Stimulated activated memory B cell treated with anti-CD40 and anti-IgM and Interleukin-4, amounts not matched to agents 10 μg/mL and 1 μg/mL and 100 μg/mL, for 72 hours (primary cell): ENCODE measurements around the gene RAB44.

Experiments
- ATAC-seq: fragments of 150-1000 bp; cut with Tn5 transposase; 2 replicates; pipeline ENCODE4 v1.10.0; 2021
- H3K27ac Mint-ChIP-seq: one replicate; pipeline ENCODE4 v1.8.0; 2022; ENCODE audit warnings: mild to moderate bottlenecking, mixed read lengths
- H3K27me3 Mint-ChIP-seq: one replicate; pipeline ENCODE4 v1.8.0; 2022; ENCODE audit warnings: mixed read lengths
- H3K36me3 Mint-ChIP-seq: one replicate; pipeline ENCODE4 v1.8.0; 2022; ENCODE audit warnings: mixed read lengths
- H3K4me1 Mint-ChIP-seq: one replicate; pipeline ENCODE4 v1.8.0; 2022; ENCODE audit warnings: mixed read lengths
- H3K4me3 Mint-ChIP-seq: one replicate; pipeline ENCODE4 v1.8.0; 2022; ENCODE audit warnings: mild to moderate bottlenecking, moderate library complexity, mixed read lengths
- H3K9me3 Mint-ChIP-seq: one replicate; pipeline ENCODE4 v1.8.0; 2022; ENCODE audit warnings: mixed read lengths

RAB44 gene

DNA sequence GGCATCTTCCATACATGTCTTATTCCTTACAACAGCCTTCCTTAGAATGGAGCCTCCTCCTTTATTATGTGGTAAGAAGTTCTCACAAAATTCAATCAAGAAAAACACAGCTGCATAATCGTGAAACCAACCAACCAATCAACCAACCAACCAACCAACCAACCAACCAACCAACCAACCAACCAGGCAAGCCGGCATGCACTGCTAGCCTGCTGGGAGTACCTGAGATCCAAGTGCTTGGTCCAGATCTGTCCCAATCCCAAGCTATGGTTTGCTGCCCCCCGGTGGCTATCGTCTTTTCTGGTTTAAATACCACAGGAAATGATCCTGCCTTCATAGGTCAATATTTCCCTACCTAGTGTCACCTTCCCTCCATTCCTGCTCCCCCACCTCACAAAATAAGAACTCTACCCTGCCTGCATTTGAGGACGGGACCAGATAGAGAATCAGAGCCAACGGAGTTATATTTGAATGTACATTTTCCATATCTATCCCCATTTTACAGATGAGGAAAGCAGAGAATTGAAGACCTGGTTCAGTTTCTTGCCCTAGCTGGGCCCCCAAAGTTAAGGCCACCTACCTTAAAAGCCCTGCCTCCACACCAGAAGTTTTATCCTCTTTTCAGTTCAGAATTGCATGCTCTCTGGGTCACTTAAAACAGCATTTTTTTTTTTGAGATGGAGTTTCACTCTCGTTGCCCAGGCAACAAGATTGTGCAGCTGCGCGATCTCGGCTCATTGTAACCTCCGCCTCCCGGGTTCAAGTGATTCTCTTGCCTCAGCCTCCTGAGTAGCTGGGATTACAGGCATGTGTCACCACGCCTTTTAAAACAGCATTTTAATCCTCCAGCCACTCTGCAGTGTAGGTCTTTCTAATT is 27.1 kb downstream of the RAB44 start:
- no peaks in the 10 kb centered on the region for H3K36me3 Mint-ChIP-seq
- H3K9me3 Mint-ChIP-seq, result peaks cover 3% of the 10 kb centered on the region
- no peak for ATAC-seq
- H3K4me3 Mint-ChIP-seq, result no peak overlapping the region
- H3K27ac Mint-ChIP-seq, result peak overlapping the region; percentile 46
- H3K27me3 Mint-ChIP-seq, result no peaks in the 10 kb centered on the region
- peaks cover 69% of the 10 kb centered on the region for H3K4me1 Mint-ChIP-seq

DNA sequence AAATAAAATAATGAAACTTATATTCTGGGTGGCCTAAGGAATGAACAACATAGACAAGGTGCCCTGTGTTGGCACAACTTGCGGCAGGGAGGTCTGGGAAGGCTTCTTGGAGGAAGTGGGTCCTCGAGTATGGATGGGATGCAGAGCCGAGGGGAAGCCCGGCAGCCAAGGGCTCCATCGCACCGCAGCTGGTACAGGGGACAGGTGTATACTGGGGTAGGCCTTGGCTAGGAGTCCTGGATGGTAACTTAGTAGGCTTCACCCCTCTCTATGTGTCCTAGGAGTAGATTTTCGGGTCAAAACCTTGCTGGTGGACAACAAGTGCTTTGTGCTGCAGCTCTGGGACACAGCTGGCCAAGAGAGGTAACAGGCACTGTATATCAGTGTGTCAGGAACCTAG is 28.0 kb downstream of the RAB44 start:
- no peak overlapping the region for H3K4me3 Mint-ChIP-seq
- H3K4me1 Mint-ChIP-seq, result peaks cover 61% of the 10 kb centered on the region
- H3K36me3 Mint-ChIP-seq, result no peaks in the 10 kb centered on the region
- H3K27ac Mint-ChIP-seq, result peak overlapping the region; percentile 46
- ATAC-seq, result no peak
- H3K9me3 Mint-ChIP-seq, result peaks cover 3% of the 10 kb centered on the region
- no peaks in the 10 kb centered on the region for H3K27me3 Mint-ChIP-seq

DNA sequence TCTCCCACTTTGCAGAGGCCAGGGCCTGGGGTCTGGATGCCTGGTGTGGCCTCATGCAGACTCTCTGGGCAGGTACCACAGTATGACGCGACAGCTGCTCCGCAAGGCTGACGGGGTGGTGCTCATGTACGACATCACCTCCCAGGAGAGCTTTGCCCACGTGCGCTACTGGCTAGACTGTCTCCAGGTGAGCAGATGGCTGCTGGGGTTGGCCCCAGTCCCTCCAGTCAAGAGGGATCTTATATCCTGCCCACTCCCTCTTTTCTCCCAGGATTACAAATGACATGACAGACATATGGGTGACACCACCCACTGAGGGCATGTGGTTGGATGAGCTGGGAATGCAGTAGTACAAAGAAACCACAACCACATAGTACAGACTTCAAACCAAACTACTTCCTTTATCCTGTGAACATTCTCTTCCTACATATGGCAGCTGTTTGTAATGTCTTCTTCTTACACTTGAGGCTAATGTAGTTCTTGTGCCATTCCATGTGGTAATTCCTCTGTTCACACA is 29.9 kb downstream of the RAB44 start:
- H3K4me3 Mint-ChIP-seq, result no peak overlapping the region
- no peaks in the 10 kb centered on the region for H3K27me3 Mint-ChIP-seq
- peaks cover 62% of the 10 kb centered on the region for H3K4me1 Mint-ChIP-seq
- no peaks in the 10 kb centered on the region for H3K36me3 Mint-ChIP-seq
- peaks cover 3% of the 10 kb centered on the region for H3K9me3 Mint-ChIP-seq
- ATAC-seq, result no peak
- H3K27ac Mint-ChIP-seq, result peak overlapping the region; percentile 46

DNA sequence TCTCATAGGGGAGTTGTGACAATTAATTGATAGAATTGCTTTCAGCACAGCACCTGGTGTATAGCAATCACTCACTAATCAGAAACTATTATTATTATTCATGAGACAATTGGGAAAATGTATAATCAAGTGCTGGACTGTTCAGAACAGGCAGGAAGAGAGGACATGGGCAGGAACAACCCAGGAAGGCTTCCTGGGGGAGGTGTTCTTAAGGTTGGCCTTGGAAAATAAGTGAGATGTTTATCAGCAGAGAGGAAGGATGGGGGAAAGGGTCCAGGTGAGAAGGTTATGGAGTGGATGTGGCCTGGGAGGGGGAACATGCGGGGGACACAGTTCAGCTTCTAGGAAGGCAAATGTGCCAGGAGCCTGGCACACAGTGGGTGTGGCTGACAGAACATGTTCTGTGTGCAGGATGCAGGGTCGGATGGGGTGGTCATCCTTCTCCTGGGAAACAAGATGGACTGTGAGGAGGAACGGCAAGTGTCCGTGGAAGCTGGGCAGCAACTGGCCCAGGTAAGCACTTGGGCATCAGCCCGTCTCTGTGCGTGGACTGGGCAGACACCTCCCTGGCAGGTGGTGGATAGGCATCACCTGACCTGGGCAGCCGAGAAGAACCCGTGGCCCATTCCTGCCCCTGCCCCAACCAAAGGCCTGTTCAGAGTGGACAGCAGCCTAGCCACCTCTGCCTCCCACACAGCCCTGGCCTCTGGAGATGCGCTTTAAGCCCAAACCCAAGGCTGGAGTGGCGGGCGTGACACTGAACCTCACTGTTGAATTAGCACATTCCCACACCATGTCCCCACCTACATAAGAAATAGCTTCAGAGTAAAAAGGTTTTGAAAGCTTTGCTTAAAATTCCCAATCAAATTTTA is 30.9 kb downstream of the RAB44 start:
- Mint-ChIP-seq H3K27ac (peak overlapping the region; percentile 46), H3K4me3 (no peak overlapping the region), H3K36me3 (no peaks in the 10 kb centered on the region), H3K27me3 (no peaks in the 10 kb centered on the region), H3K9me3 (peaks cover 3% of the 10 kb centered on the region), H3K4me1 (peaks cover 67% of the 10 kb centered on the region)
- ATAC-seq, result no peak

DNA sequence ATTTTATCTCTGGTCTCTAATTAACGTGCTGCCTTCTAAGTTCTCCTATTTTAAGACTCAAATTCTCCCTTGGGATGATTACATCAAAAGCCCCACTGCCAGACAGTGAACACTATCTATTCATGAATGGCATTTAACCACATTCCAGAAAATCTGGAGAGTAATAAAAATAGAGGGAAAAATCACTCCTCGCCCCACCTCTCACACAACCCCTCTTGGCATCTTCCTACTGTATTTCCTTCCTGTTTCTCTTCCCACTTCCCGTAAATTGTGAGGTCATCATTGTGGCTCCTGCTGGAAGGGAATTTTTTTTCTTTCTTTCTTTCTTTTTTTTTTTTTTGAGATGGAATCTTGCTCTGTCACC is 31.5 kb downstream of the RAB44 start:
- H3K27ac Mint-ChIP-seq, result peak overlapping the region; percentile 31
- peaks cover 3% of the 10 kb centered on the region for H3K9me3 Mint-ChIP-seq
- no peak overlapping the region for H3K4me3 Mint-ChIP-seq
- no peak for ATAC-seq
- peaks cover 71% of the 10 kb centered on the region for H3K4me1 Mint-ChIP-seq
- no peaks in the 10 kb centered on the region for H3K27me3 Mint-ChIP-seq
- H3K36me3 Mint-ChIP-seq, result no peaks in the 10 kb centered on the region

DNA sequence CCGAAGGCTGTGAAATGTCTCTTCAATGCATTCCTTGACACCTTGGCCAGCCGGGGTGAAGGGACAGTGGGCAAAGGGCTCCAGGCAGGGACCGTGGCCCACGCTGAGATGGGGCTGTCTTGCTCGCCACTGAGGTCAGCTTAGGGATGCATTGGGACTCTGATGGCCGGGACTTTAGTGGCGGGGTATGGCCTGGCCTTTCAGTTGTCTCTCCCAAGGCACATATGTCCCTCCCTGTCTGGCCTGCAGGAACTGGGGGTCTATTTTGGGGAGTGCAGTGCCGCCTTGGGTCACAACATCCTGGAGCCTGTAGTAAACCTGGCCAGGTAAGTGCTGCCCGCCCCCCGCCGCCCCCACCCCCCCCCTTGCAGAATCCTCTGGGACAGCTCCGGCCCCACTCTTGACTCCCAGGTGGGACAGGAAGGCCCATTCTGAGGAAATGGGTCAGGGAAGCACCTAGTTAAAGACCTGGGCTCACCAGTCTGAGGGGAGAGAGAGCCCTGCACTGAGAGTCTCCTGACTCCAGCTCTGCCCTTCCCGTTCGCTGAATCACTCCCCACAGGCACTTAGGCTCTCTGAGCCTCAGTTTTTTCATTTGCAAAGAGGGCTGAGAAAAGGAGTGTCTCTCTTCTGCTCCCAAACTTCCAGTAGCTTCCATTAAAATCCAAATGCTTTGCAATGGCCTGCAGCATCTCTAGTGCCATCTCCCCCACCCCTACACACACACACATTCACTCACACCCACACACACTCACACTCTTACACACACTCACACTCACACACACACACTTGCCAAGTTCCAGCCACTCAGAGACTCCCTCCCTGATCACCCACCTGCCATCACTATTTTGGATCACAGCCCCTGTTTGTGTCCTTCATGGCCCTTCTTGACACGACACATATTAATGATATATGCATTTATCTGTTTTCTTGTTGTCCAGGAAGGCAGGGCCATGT is 33.1 kb downstream of the RAB44 start:
- H3K27me3 Mint-ChIP-seq, result no peaks in the 10 kb centered on the region
- H3K4me3 Mint-ChIP-seq, result no peak overlapping the region
- H3K27ac Mint-ChIP-seq, result peak overlapping the region; percentile 3
- ATAC-seq, result no peak
- H3K4me1 Mint-ChIP-seq, result peaks cover 67% of the 10 kb centered on the region
- H3K36me3 Mint-ChIP-seq, result no peaks in the 10 kb centered on the region
- peaks cover 3% of the 10 kb centered on the region for H3K9me3 Mint-ChIP-seq

DNA sequence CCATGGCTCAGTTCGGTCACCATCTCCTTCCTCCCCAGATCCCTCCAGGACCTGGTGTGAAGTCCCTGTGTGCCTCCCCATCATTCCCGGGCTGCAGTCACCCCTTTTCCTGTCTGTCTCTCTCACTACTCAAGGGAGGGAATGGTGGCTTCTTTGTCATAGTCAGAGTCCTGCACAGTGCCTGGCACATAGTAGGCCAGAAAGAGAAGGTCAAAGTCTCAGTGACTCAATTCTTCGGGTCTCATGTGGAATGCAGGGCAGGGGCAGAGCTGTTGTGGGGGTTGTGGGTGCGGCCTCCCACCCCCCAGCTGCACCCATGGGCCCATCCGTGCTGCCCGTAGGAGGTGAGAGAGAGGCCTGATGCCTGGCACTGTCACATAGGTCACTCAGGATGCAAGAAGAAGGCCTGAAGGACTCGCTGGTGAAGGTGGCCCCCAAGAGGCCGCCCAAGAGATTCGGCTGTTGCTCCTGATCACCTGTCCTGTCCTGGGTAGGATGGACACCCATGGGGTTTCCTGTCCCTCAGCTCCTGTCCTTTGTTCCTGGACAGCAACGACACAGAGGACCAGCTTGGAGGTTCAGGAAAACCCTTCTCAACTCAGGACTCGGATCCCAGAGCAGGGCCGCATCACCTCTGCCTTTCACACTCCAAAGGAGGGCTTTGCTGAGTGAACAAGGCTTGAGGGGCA is 34.1 kb downstream of the RAB44 start:
- no peak for ATAC-seq
- peaks cover 3% of the 10 kb centered on the region for H3K9me3 Mint-ChIP-seq
- peaks cover 56% of the 10 kb centered on the region for H3K4me1 Mint-ChIP-seq
- H3K4me3 Mint-ChIP-seq, result no peak overlapping the region
- no peaks in the 10 kb centered on the region for H3K36me3 Mint-ChIP-seq
- H3K27me3 Mint-ChIP-seq, result no peaks in the 10 kb centered on the region
- H3K27ac Mint-ChIP-seq, result peak overlapping the region; percentile 3

DNA sequence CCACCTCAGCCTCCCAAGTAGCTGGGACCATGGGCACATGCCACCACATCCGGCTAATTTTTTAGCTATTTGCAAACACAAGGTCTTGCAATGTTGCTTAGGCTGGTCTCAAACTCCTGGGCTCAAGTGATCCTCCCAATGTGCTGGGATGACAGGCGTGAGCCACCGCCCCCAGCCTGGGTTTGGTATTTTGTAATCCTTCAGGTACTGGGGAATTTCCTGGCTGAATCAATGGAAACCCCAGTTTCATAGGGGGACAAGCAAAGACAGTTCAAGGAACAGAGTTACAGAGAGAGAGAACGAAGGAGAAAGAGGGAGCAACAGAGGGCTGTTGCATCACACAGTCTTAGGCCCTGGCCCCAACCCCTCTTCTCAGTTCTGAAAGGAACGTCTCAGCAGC is 35.7 kb downstream of the RAB44 start:
- no peaks in the 10 kb centered on the region for H3K27me3 Mint-ChIP-seq
- peak overlapping the region; percentile 60 for H3K27ac Mint-ChIP-seq
- peaks cover 55% of the 10 kb centered on the region for H3K4me1 Mint-ChIP-seq
- no peak for ATAC-seq
- H3K9me3 Mint-ChIP-seq, result no peaks in the 10 kb centered on the region
- no peak overlapping the region for H3K4me3 Mint-ChIP-seq
- H3K36me3 Mint-ChIP-seq, result no peaks in the 10 kb centered on the region

DNA sequence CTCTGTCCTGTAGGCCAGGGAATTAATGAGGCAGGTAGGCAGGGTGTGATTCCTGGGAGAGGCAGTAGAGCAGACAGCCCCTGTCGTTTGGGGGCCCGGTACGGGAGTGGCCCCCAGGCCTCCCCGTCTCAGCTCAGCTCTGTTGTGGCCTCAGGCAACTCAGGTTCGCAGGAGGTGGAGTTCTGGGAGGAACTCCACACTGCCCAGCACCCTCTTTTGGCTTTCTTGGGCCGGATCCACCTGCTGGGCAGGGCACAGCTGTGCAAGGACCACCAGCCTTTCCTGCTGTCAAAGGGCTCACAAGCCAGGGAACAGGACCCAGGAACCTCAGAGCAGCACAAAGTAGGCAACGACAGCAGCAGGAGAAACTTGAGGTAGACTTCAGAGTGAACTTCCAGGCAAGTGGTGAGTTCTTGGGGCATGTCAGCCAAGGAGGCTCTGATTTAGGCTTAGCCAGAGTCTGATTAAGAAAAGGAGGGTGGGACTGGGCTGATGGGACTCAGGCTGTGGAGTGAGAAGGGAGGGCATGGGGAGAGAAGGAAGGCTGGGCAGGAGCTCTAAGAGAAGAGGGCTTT is 36.9 kb downstream of the RAB44 start:
- no peaks in the 10 kb centered on the region for H3K36me3 Mint-ChIP-seq
- no peaks in the 10 kb centered on the region for H3K27me3 Mint-ChIP-seq
- H3K27ac Mint-ChIP-seq, result peak overlapping the region; percentile 60
- ATAC-seq, result no peak
- no peaks in the 10 kb centered on the region for H3K9me3 Mint-ChIP-seq
- peak overlapping the region; percentile 40 for H3K4me3 Mint-ChIP-seq
- peaks cover 49% of the 10 kb centered on the region for H3K4me1 Mint-ChIP-seq

DNA sequence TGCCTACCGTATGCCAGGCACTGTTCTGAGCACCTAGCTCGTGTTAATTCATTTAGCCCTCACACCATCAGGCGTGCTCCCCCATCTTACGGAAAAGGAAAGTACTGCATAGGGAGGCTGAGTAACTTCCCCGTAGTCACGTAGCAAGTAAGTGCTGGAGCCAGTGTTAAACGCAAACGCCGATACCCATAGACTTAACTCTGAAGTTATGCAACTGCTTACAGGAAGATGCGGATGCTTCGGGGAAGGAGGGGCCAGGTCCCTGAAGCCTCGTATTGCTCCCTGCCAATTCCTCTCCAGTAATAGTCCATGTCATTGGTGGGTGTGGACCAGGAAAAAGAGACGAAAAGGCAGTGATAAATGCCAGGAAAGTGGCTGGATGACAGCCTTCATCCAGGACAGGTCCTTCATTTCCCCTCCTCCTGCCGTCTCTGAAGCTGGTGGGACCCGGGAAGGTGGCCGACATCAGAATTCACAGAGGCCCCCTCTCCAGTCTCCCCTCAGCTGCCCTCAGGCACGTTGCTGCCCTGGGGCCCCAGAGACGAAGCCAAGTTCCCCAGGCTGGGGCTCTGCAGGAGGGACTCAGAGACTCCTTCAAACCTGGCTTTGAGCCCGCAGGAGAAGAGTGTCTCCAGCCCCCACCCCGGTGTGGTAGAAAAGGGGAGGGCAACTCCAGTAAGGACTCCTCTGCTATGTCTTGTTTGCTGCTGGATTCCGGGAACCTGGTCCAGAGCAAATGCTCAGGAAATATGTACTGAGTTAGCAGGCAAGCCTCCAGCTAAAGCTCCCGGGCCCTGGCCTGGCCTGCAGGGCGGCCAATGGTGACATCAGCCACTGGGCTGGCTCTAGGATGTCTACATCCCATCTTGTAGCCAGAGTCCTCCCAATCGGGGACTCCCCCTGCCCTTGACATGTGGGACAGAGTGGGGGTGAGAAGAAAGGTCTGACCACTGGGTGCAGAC is 37.8 kb downstream of the RAB44 start:
- peak overlapping the region; percentile 60 for H3K27ac Mint-ChIP-seq
- ATAC-seq, result peak; percentile 76
- H3K9me3 Mint-ChIP-seq, result no peaks in the 10 kb centered on the region
- H3K27me3 Mint-ChIP-seq, result no peaks in the 10 kb centered on the region
- peaks cover 4% of the 10 kb centered on the region for H3K36me3 Mint-ChIP-seq
- H3K4me3 Mint-ChIP-seq, result peak overlapping the region; percentile 40
- H3K4me1 Mint-ChIP-seq, result peaks cover 56% of the 10 kb centered on the region

DNA sequence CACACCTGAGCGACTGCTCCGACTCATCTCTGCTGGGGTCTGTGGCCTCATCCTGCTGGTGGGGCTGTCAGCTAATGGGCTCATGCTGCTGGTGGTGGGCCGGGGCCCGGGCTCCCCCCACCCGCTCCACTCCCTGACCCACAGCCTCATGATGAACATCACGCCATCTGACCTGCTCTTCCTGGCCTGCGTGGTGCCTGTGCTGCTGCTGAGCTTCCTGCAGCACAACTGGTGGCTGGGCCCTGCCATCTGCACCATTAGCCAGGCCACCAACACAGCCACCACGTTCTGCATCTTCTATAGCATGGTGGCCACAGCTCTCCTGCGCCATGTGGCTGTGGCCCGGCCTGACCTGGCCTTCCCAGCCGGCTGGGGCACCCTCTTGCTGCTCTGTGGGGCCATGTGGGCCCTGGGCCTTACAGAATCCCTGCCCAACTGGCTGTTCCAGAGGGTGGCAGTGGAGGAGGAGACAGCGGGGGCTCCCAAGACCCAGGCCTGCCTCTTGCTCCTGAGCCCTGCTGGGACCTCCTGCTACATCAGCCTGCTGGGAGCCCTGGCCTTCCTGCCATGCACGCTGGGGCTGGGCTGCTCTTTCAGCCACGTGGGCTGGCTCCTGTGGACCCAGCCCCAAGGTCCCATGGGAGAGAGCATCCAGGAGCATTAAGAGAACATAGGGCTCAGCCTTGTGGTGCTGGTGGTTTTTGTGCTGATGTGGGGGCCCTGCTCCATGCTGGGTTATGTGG is 39.6 kb downstream of the RAB44 start:
- H3K4me1 Mint-ChIP-seq, result peaks cover 65% of the 10 kb centered on the region
- H3K36me3 Mint-ChIP-seq, result peaks cover 7% of the 10 kb centered on the region
- H3K4me3 Mint-ChIP-seq, result no peak overlapping the region
- H3K27ac Mint-ChIP-seq, result peak overlapping the region; percentile 62
- no peak for ATAC-seq
- no peaks in the 10 kb centered on the region for H3K27me3 Mint-ChIP-seq
- no peaks in the 10 kb centered on the region for H3K9me3 Mint-ChIP-seq

DNA sequence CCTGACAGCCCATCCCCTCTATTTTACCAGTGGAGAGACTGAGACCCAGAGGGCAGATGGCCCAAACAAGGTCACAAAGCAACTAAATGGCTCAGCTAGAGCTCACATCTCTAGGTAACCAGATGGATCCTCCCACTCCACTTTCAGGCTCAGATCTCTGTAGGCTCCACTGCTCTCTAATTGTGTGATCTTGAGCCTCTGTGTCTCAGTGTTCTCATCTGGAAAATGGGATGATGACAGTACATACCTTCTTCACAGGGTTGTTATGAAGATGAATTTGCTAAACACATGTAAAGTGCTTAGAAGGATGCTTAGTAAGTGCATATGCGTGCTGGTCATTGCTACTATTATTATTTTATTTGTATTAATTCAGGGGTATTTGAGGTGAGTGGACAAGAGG is 40.5 kb downstream of the RAB44 start:
- H3K9me3 Mint-ChIP-seq, result no peaks in the 10 kb centered on the region
- peaks cover 72% of the 10 kb centered on the region for H3K4me1 Mint-ChIP-seq
- peak overlapping the region; percentile 62 for H3K27ac Mint-ChIP-seq
- no peak for ATAC-seq
- no peaks in the 10 kb centered on the region for H3K27me3 Mint-ChIP-seq
- H3K4me3 Mint-ChIP-seq, result no peak overlapping the region
- peaks cover 13% of the 10 kb centered on the region for H3K36me3 Mint-ChIP-seq
